Right lobe of liver (tissue), 6 donors: ENCODE results near the gene SHC2. TPM values are rescaled to one million over a fixed set of nuclear protein-coding genes. Genes with fewer than 3 reads are reported as not detected.
A peak's percentile ranks its signal among the peaks of the same experiment; 100 is the strongest.

ENCODE experiments used
- ATAC-seq, 4 donors: fragments of 200-7000 bp; cut with Tn5 transposase; one replicate each; pipeline ENCODE4 v1.9.1; 2020; ENCODE audit warnings: mild to moderate bottlenecking in 4 of 4, moderate library complexity in 4 of 4
- DNase-seq, 3 donors: peaks; one replicate each; pipeline ENCODE4 v3.0.0-alpha.2; 2020
- H3K27ac ChIP-seq, 3 donors: fragments of 200-600 bp; one replicate each; pipeline ENCODE4 v1.8.0; 2022
- H3K27me3 ChIP-seq, 2 donors: fragments of 200-600 bp; one replicate each; pipeline ENCODE4 v1.8.0; 2022
- H3K36me3 ChIP-seq, 4 donors: fragments of 200-600 bp; sonication (generic) in 1 of 4; one replicate each; pipeline versions ENCODE4 v1.5.1 to v1.8.0; 2017 to 2022; ENCODE audit warnings: control low read depth in 1 of 4
- H3K4me1 ChIP-seq, 4 donors: fragments of 200-600 bp; sonication (generic) in 1 of 4; one replicate each; pipeline versions ENCODE4 v1.5.1 to v1.8.0; 2017 to 2022; ENCODE audit warnings: control low read depth in 1 of 4
- H3K4me3 ChIP-seq, 3 donors: fragments of 200-600 bp; one replicate each; pipeline ENCODE4 v1.8.0; 2022
- H3K9me3 ChIP-seq, 4 donors: fragments of 200-600 bp; sonication (generic) in 1 of 4; one replicate each; pipeline versions ENCODE4 v1.5.1 to v1.8.0; 2017 to 2022; ENCODE audit warnings: control low read depth in 1 of 4
- CTCF ChIP-seq, 4 donors: fragments of 200-600 bp in 3 of 4; fragments of 450-650 bp in 1 of 4; IDR thresholded peaks; one replicate each; pipeline versions ENCODE4 v1.5.1 to v1.8.0; 2016 to 2022; ENCODE audit warnings: antibody characterized with exemption in 4 of 4, mild to moderate bottlenecking in 2 of 4
- POLR2A ChIP-seq: fragments of 450-650 bp; IDR thresholded peaks from one replicate; pipeline ENCODE4 v1.6.1; 2017; ENCODE audit warnings: antibody characterized with exemption, mild to moderate bottlenecking
- WGBS: methylation state at CpG from one replicate; pipeline ENCODE4 v1.1.6; 2018; ENCODE audit warnings: low coverage, low lambda C conversion rate; ENCODE audit not compliant: insufficient coverage; ENCODE audit errors: missing lambda C conversion rate; 5-methylcytosine and 5-hydroxymethylcytosine counted together
- intact Hi-C, 2 donors: fragments of 100-400 bp; cut with DNase I; formaldehyde crosslinking; loops; one replicate each; pipeline versions ENCODE4 v1.11.2 to v1.14.1; 2022
- total RNA-seq, 6 experiments: library from RNA; depleted of rRNA in 2 of 6; stranded (reverse); fragments of >200 nt in 2 of 6; fragmentation: NEBNext Ultra II Directional in 3 of 6; extraction: Animal tissue kit (Norgen Biotek cat#: 25700) in 3 of 6; gene quantifications; one replicate each; pipeline versions ENCODE4 v1.1.0 to v1.2.4, GENCODE V29; 2016 to 2023
- donor health status: DM: no; HTN: yes; CAD: no.
- donor health status: DM: no; HTN: no; CAD: no.
- donor health status: DM: no; HTN: no; CAD: no.
- donor health status: DM: no; HTN: yes; CAD: no.
- donor health status: DM: no; HTN: yes; CAD: no.

Gene SHC2
- total RNA-seq, 6 experiments from 2014 or later: 48.4 to 69.9 (median 59.1) TPM

GRCh38 chr19:472005-472858 is 11.4 kb upstream of the SHC2 start:
- no peaks in the 10 kb centered on the region for H3K36me3 ChIP-seq
- no peak overlapping the region for H3K4me3 ChIP-seq
- H3K9me3 ChIP-seq: no peaks in the 10 kb centered on the region
- H3K27me3 ChIP-seq: no peaks in the 10 kb centered on the region
- intact Hi-C loops: no loop called here
- 62% methylated on average over 8 of the region's 23 CpGs for WGBS
- no peak overlapping the region for H3K27ac ChIP-seq
- TF ChIP-seq POLR2A (no peak), CTCF (IDR thresholded peaks at IDR 0.05) (no peak)
- H3K4me1 ChIP-seq: no peaks in the 10 kb centered on the region
- peak in 1 of 3 donors; percentile 35 for DNase-seq
- ATAC-seq: no peak

GRCh38 chr19:470701-471100 is 9.9 kb upstream of the SHC2 start:
- intact Hi-C loops: no loop called here
- no peak for TF ChIP-seq CTCF (IDR thresholded peaks at IDR 0.05)
- TF ChIP-seq POLR2A: no peak
- 87% methylated on average over 4 of the region's 20 CpGs for WGBS
- ATAC-seq (no peak), DNase-seq (no peak)
- H3K9me3 ChIP-seq: no peaks in the 10 kb centered on the region
- no peak overlapping the region for H3K4me3 ChIP-seq
- H3K27me3 ChIP-seq: no peaks in the 10 kb centered on the region
- no peak overlapping the region for H3K27ac ChIP-seq
- no peaks in the 10 kb centered on the region for H3K4me1 ChIP-seq
- H3K36me3 ChIP-seq: no peaks in the 10 kb centered on the region

- H3K36me3 ChIP-seq: no peaks in the 10 kb centered on the region
- no peak overlapping the region for H3K4me3 ChIP-seq
- H3K4me1 ChIP-seq: no peaks in the 10 kb centered on the region
- H3K27me3 ChIP-seq: no peaks in the 10 kb centered on the region
- TF ChIP-seq CTCF (IDR thresholded peaks at IDR 0.05) (no peak), POLR2A (no peak)
- intact Hi-C loops: no loop called here
- no peak overlapping the region for H3K27ac ChIP-seq
- ATAC-seq: peak in 1 of 4 donors; percentile 19
- WGBS: 69% methylated on average over 6 of the region's 7 CpGs
- no peak for DNase-seq
- H3K9me3 ChIP-seq: no peaks in the 10 kb centered on the region
These were observed 9.0 kb upstream of the SHC2 start for GRCh38 chr19:469833-470232.

GRCh38 chr19:468587-469256 is 7.9 kb upstream of the SHC2 start:
- no peak overlapping the region for H3K4me3 ChIP-seq
- H3K27me3 ChIP-seq: no peaks in the 10 kb centered on the region
- no peaks in the 10 kb centered on the region for H3K36me3 ChIP-seq
- ATAC-seq: no peak
- DNase-seq: peak in 1 of 3 donors; percentile 42
- TF ChIP-seq POLR2A (no peak), CTCF (IDR thresholded peaks at IDR 0.05) (no peak)
- H3K9me3 ChIP-seq: no peaks in the 10 kb centered on the region
- no peak overlapping the region for H3K27ac ChIP-seq
- intact Hi-C loops: no loop called here
- WGBS: 77% methylated on average over 8 of the region's 27 CpGs
- no peaks in the 10 kb centered on the region for H3K4me1 ChIP-seq
